Body of pancreas (tissue), 4 donors: ENCODE results near the gene RUNX2. TPM values are rescaled to one million over a fixed set of nuclear protein-coding genes. Genes with fewer than 3 reads are reported as not detected.

Experiments used
- ATAC-seq: fragments of 150-250 bp; one replicate; pipeline ENCODE4 v1.9.1; 2016
- DNase-seq, 4 donors: peaks; one replicate each; pipeline ENCODE4 v3.0.0-alpha.2; 2019
- H3K27ac ChIP-seq, 4 donors: fragments of 200-600 bp; sonication (generic); 1 replicate in 3 of 4; 2 replicates in 1 of 4; pipeline versions ENCODE4 v1.5.1 to v1.6.1; 2016 to 2019; ENCODE audit warnings: mild to moderate bottlenecking in 1 of 4, mixed read lengths in 1 of 4, moderate library complexity in 1 of 4
- H3K27me3 ChIP-seq, 2 donors: fragments of 200-600 bp; sonication (generic); one replicate each; pipeline ENCODE4 v1.6.0; 2016; ENCODE audit warnings: mild to moderate bottlenecking in 1 of 2
- H3K36me3 ChIP-seq, 2 donors: fragments of 200-600 bp; sonication (generic); replicated peaks in 1 of 2; 2 replicates each; pipeline ENCODE4 v1.5.1; 2016; ENCODE audit warnings: low read depth in 2 of 2; ENCODE audit not compliant: insufficient read depth in 1 of 2
- H3K4me1 ChIP-seq: fragments of 200-600 bp; sonication (generic); one replicate; pipeline ENCODE4 v1.6.0; 2016
- H3K4me3 ChIP-seq, 2 donors: fragments of 200-600 bp; sonication (generic); 1 replicate in 1 of 2; 2 replicates in 1 of 2; pipeline ENCODE4 v1.5.1; 2016 to 2019
- H3K9me3 ChIP-seq, 3 donors: fragments of 200-600 bp; sonication (generic); 1 replicate in 2 of 3; 2 replicates in 1 of 3; pipeline ENCODE4 v1.5.1; 2016
- CTCF ChIP-seq, 7 experiments: fragments of 450-650 bp in 4 of 7; fragments of 200-600 bp in 3 of 7; sonication (generic) in 3 of 7; IDR thresholded peaks; one replicate each; pipeline ENCODE4 v1.5.1; 2016 to 2019; ENCODE audit warnings: antibody characterized with exemption in 7 of 7
- POLR2A ChIP-seq, 3 donors: fragments of 450-650 bp; IDR thresholded peaks; one replicate each; pipeline ENCODE4 v1.6.1; 2016; ENCODE audit warnings: antibody characterized with exemption in 3 of 3, mild to moderate bottlenecking in 2 of 3
- WGBS, 2 donors: methylation state at CpG; one replicate each; pipeline ENCODE4 v1.1.5; 2017; 5-methylcytosine and 5-hydroxymethylcytosine counted together
- intact Hi-C: fragments of 100-400 bp; cut with DNase I; formaldehyde crosslinking; loops from one replicate; pipeline ENCODE4 v1.15.1; 2023
- total RNA-seq, 2 donors: library from RNA; depleted of rRNA; stranded (reverse); fragments of >200 nt; gene quantifications; one replicate each; pipeline ENCODE4 v1.1.0, GENCODE V29; 2016

RUNX2 gene
- total RNA-seq, 2 donors from 2014 or later, result 0.33 to 1.0 TPM

GRCh38 chr6:45500924-45501816 lies 173.0 kb downstream of the RUNX2 start:
- intact Hi-C loops, result no loop called here
- Histone ChIP-seq H3K36me3 (no peaks in the 10 kb centered on the region), H3K4me1 (no peaks in the 10 kb centered on the region), H3K9me3 (no peaks in the 10 kb centered on the region), H3K4me3 (no peak overlapping the region), H3K27ac (no peak overlapping the region), H3K27me3 (no peaks in the 10 kb centered on the region)
- 72 to 84% methylated on average over 6 of the region's 6 CpGs for WGBS, 2 donors
- ATAC-seq (no peak), DNase-seq (no peak)
- no peak for TF ChIP-seq CTCF (IDR thresholded peaks at IDR 0.05)
- TF ChIP-seq POLR2A (IDR thresholded peaks at IDR 0.05), result no peak

GRCh38 chr6:45502456-45502855 lies 174.3 kb downstream of the RUNX2 start:
- H3K27me3 ChIP-seq, result no peaks in the 10 kb centered on the region
- H3K4me1 ChIP-seq, result no peaks in the 10 kb centered on the region
- 84 to 85% methylated on average over 6 of the region's 6 CpGs for WGBS, 2 donors
- intact Hi-C loops, result no loop called here
- ATAC-seq, result no peak
- no peaks in the 10 kb centered on the region for H3K9me3 ChIP-seq
- no peaks in the 10 kb centered on the region for H3K36me3 ChIP-seq
- no peak overlapping the region for H3K27ac ChIP-seq
- DNase-seq, result no peak
- TF ChIP-seq POLR2A (IDR thresholded peaks at IDR 0.05) (no peak), CTCF (IDR thresholded peaks at IDR 0.05) (no peak)
- H3K4me3 ChIP-seq, result no peak overlapping the region

GRCh38 chr6:45504947-45505346 lies 176.8 kb downstream of the RUNX2 start:
- no peak for TF ChIP-seq CTCF (IDR thresholded peaks at IDR 0.05)
- no peak for TF ChIP-seq POLR2A (IDR thresholded peaks at IDR 0.05)
- Histone ChIP-seq H3K9me3 (no peaks in the 10 kb centered on the region), H3K27ac (no peak overlapping the region), H3K27me3 (no peaks in the 10 kb centered on the region), H3K36me3 (no peaks in the 10 kb centered on the region), H3K4me3 (no peak overlapping the region), H3K4me1 (no peaks in the 10 kb centered on the region)
- DNase-seq (peak in 3 of 4 donors; percentile 17 to 29 (median 24)), ATAC-seq (no peak)
- intact Hi-C loops, result no loop called here
- 36 to 42% methylated on average over 5 of the region's 5 CpGs for WGBS, 2 donors

GRCh38 chr6:45505470-45505869 lies 177.3 kb downstream of the RUNX2 start:
- H3K4me3 ChIP-seq, result no peak overlapping the region
- intact Hi-C loops, result no loop called here
- H3K36me3 ChIP-seq, result no peaks in the 10 kb centered on the region
- H3K27me3 ChIP-seq, result no peaks in the 10 kb centered on the region
- 63 to 78% methylated on average over 2 of the region's 2 CpGs for WGBS, 2 donors
- DNase-seq (no peak), ATAC-seq (no peak)
- no peaks in the 10 kb centered on the region for H3K4me1 ChIP-seq
- no peak overlapping the region for H3K27ac ChIP-seq
- TF ChIP-seq POLR2A (IDR thresholded peaks at IDR 0.05) (no peak), CTCF (IDR thresholded peaks at IDR 0.05) (no peak)
- no peaks in the 10 kb centered on the region for H3K9me3 ChIP-seq

- no peaks in the 10 kb centered on the region for H3K36me3 ChIP-seq
- H3K27ac ChIP-seq, result no peak overlapping the region
- no peak for TF ChIP-seq POLR2A (IDR thresholded peaks at IDR 0.05)
- no peak for TF ChIP-seq CTCF (IDR thresholded peaks at IDR 0.05)
- no peaks in the 10 kb centered on the region for H3K9me3 ChIP-seq
- 87% methylated on average over 3 of the region's 3 CpGs for WGBS, 2 donors
- intact Hi-C loops, result no loop called here
- DNase-seq (no peak), ATAC-seq (no peak)
- H3K27me3 ChIP-seq, result no peaks in the 10 kb centered on the region
- no peaks in the 10 kb centered on the region for H3K4me1 ChIP-seq
- no peak overlapping the region for H3K4me3 ChIP-seq
These were observed 179.1 kb downstream of the RUNX2 start for GRCh38 chr6:45507186-45507585.
